ENCODE results near the gene GALNT11.
"Not testable (repeated sequence)": the region's sequence is repeated elsewhere in the genome, so short reads cannot be mapped to it uniquely, and the experiment has no call there.

The GALNT11 gene

GRCh38 chr7:152025077-152025936 is at the start of gene GALNT11:
Gene GALNT11 (plus strand): TSS chr7:152025674. CDS start chr7:152094228, 68,554 bp downstream.
- DNase-seq = peak; percentile 95

GRCh38 chr7:151978616-151979015 is 46.9 kb upstream of the GALNT11 start:
- DNase-seq = no peak

- no peak for DNase-seq
Measured at GRCh38 chr7:151981223-151981622, 44.3 kb upstream of the GALNT11 start.

- DNase-seq = no peak
Measured at GRCh38 chr7:151982806-151983205, 42.7 kb upstream of the GALNT11 start.

GRCh38 chr7:151984612-151985011 is 40.9 kb upstream of the GALNT11 start:
- no peak for DNase-seq

- no peak for DNase-seq
Measured at GRCh38 chr7:151987748-151988529, 37.5 kb upstream of the GALNT11 start.

GRCh38 chr7:151992375-151992774 is 33.1 kb upstream of the GALNT11 start:
- peak; percentile 77 for DNase-seq

GRCh38 chr7:151993977-151994676 is 31.3 kb upstream of the GALNT11 start:
- DNase-seq = no peak

GRCh38 chr7:151999424-152000090 is 25.9 kb upstream of the GALNT11 start:
- no peak for DNase-seq

GRCh38 chr7:152000191-152000590 is 25.3 kb upstream of the GALNT11 start:
- DNase-seq = no peak

GRCh38 chr7:152006336-152006735 is 19.1 kb upstream of the GALNT11 start:
- DNase-seq = no peak

GRCh38 chr7:152011860-152012259 is 13.6 kb upstream of the GALNT11 start:
- DNase-seq = no peak

- DNase-seq = no peak
Measured at GRCh38 chr7:152013230-152013629, 12.2 kb upstream of the GALNT11 start.

GRCh38 chr7:152013974-152014373 is 11.5 kb upstream of the GALNT11 start:
- DNase-seq = no peak

GRCh38 chr7:152014722-152015121 is 10.8 kb upstream of the GALNT11 start:
- no peak for DNase-seq

GRCh38 chr7:152015600-152015999 is 9.9 kb upstream of the GALNT11 start:
- DNase-seq = no peak

- DNase-seq = no peak
Measured at GRCh38 chr7:152016947-152017346, 8.5 kb upstream of the GALNT11 start.

GRCh38 chr7:152017683-152018082 is 7.8 kb upstream of the GALNT11 start:
- DNase-seq = not testable (repeated sequence)

GRCh38 chr7:152021740-152022139 is 3.7 kb upstream of the GALNT11 start:
- not testable (repeated sequence) for DNase-seq

GRCh38 chr7:152025937-152026890 is 740 bp downstream of the GALNT11 start:
- DNase-seq = peak; percentile 60
